Stimulated activated CD8-positive, alpha-beta memory T cell treated with anti-CD3 and anti-CD28 coated beads, Interleukin-4, amount 100 ng/mL, for 4 hours (primary cell): Measurements from ENCODE around the gene BGN.
A peak's percentile ranks its signal among the peaks of the same experiment; 100 is the strongest.

Experiments used
- DNase-seq, 2 donors: peaks; one replicate each; pipeline ENCODE4 v3.0.0-alpha.2; 2020; ENCODE audit warnings: low read depth in 2 of 2, low spot score in 1 of 2

BGN gene

DNA sequence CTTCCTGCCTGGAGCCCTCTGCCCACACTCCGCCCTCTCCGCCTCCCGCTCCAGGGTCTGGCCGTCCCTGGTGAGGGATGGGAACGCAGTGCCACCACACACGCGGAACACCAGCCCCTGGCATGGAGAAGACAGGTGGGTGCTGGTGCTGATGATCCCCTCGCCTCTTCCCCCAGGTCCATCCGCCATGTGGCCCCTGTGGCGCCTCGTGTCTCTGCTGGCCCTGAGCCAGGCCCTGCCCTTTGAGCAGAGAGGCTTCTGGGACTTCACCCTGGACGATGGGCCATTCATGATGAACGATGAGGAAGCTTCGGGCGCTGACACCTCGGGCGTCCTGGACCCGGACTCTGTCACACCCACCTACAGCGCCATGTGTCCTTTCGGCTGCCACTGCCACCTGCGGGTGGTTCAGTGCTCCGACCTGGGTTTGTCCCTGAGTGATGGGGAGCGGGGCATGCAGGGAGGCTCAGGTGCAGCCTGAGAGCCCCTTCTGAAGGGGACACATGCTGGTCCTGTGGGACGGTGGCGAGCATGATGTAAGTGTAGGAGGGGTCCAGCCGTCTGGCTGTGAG is 9.8 kb downstream of the BGN start:
- no peak for DNase-seq

GRCh38 chrX:153505361-153505760 is 10.6 kb downstream of the BGN start:
- DNase-seq: no peak

- DNase-seq: peak; percentile 58 to 69
Observed at GRCh38 chrX:153507484-153508178, 12.9 kb downstream of the BGN start.

DNA sequence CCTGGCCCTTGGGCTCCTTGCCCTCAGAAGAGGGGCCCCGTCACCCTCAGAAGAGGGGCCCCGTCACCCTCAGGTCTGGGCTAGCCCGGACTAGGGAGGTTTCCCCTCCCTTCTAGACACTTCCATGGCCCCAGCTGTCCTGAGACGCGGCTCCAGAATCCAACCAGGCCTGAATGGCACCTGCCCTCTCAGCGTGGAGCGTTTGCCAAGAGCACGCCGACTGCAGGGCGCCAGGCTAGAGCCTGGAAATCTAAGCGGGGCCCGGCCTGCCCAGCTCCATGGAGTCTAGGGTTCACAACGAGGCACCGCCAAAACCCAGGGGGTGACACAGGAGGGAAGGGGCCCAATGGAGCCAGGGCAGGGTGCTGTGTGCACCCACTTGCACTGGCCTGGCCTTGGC is 14.8 kb downstream of the BGN start:
- DNase-seq: no peak

GRCh38 chrX:153510383-153510782 is 15.6 kb downstream of the BGN start:
- DNase-seq: no peak

DNA sequence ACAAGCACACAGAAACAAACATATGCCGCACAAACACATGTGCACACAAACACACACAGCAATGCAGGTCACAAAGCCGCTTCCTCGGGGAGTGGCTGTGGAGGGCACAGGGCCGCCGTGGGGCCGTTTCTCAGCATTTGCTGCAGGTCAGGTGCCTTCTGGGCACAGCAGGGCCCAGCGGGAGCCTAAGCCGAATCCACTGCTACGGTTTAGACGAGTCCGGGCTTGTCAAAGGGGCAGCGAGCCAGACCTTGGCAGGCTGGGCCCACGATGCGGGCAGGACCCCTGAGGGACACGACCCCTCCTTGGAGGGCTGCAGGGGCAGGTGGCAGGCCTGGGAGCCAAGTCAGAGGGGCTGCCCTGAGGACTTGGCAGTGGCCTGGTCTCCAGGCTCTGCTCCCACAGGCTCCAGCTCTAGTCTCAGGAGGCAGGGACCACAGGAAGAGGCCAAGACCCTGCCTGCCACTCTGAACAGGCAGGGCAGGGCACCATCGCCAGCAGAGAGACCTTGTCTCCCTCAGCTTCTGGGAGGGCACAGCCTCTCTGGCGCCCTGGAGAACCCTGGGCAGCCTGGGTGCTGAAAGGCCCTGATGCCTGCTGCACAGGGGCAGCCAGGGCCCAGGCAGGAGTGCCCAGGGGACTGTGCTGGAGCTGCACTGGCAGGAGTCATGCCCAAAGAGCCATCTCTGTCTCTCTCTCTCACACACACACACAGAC is 17.2 kb downstream of the BGN start:
- no peak for DNase-seq

GRCh38 chrX:153512501-153512893 is 17.7 kb downstream of the BGN start:
- DNase-seq: no peak

GRCh38 chrX:153513265-153513664 is 18.5 kb downstream of the BGN start:
- no peak for DNase-seq

DNA sequence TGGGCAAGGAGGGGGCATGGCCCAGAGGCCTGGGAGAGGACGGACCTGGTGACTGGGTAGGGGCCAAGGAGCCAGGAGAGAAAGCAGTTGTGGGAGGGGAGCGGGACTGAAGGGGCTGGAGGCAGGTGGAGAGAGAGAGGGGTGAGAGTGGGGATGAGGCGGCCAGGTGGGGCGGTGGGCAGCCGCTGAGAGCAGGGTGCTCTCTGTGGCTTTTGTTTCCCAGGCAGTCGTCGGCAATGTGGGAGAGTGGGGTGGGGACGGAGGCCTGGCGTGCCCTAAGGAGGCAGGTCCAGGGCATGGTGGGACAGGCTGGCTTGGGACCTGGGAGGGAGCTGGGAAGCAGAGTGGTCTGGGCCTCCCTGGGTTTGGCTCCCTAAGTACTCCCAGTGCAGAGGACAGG is 19.5 kb downstream of the BGN start:
- DNase-seq: no peak

GRCh38 chrX:153515435-153515834 is 20.7 kb downstream of the BGN start:
- no peak for DNase-seq

DNA sequence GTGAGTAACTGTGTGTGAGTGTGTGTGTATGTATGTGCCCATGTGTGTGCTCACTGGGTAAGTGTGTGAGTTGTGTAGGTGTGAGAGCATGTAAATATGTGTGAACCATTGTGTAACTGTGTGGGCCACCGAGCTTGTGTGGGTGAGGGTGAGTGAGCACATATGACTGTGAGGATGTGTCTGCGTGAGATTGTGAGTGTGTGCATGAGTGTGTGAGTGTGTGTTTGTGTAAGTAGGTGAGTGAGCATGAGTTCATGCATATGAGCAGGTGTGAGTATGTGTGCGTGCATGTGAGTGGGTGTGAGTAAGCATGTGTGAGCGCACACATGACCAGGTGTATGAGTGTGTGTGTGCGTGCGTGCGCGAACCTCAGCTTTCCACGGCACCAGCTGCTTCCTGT is 21.3 kb downstream of the BGN start:
- DNase-seq: no peak

DNA sequence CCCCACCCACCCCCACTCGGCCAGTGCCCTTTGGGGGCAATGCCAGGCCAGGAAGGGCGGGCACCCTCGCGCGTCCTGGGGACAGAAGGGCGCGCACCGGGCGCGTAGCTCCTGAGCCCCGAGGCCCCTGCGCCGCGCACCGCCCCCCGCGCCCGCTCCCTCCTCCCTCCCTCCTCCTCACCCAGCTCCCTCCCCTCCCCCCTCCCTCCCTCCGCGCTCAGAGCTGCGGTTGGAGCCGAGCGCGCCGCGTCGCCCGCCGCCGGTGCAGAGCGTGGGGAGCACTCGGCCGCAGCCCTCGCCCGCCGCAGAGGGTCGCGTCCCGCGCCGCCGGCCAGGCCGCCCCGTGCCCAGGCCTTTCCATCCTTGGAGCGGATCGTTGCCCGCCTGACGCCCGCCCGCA is 22.6 kb downstream of the BGN start, which contains the start of gene ATP2B3:
Gene ATP2B3 (plus strand): TSS at position 220 of the 400 bp plus-strand sequence. CDS start 18,606 bp downstream, outside the sequence.
- no peak for DNase-seq

DNA sequence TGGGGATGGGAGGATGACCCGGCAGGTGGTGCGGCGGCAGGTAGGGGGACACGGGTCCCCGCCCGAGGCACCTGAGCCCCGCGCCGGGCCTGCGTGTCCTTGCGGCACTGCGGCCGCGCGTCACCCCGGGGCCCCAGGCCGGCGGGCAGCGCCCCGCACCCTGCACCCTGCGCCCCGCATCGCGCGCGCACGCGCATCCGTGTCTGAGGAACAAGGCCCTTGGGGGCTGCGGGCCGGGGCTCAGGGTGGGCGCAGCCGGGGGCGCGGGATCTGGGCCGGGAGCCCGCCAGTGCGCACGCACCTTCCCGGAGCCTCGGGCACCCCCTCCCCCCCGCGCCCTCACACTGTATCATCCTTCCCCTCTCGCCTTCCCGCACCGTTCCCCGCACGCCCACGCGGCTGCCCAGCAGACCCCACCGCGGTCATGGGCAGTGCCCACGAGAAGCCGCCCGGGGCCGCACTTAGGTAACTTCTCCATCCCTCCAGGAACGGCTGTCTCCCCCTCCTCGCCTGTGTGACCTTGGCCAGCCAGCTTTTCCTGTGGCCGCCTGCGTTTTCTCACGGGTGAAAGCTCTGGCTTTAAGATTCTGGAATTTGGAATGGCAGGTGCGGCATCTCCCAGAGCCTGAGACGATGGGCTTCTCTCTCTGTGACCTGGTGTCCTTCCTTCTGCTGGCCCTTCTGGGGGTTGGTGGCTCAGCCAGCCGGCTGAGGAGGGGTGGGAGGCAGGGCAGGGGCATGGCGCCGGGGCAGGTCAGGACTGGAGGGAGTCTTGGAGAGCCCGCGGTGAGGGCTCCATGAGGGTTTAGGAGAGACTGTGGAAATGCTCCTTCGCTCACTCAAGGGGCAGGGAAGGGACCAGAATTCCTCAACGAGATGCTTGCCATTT is 23.4 kb downstream of the BGN start:
- DNase-seq: no peak

DNA sequence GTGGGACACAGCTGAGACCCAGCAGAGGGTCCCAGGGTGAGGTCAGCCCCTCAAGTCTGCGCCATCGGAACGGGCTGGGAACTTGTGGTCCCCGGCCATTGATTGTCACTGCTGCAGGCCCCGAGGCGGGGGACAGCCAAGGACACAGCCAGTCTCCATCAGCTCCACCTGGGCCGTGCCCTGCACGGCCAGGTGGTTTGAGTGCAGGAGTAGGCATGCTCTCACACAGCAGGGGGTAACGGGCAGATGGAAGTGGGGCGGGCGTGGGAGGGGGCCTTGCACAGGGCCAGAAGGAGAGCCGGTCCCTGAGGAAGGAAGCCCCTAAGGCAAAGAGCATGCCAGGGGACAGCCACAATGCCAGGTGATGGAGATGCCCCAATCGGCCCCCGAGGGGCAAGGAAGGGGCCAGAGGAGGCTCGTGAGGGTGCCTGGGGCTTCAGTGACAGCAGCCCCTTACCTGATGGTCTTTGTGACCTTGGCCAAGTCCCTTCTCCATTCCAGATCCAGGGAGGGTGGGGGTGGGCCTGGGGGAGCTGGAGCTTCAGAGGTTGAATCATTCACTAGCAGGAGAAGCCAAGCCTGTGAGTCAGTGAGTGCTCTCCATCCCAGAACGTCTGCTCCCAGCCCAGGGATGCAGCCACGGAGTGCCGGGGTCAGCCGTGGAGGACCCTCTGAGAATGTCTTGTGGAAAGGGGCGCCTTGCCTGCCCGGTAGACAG is 24.9 kb downstream of the BGN start:
- no peak for DNase-seq

DNA sequence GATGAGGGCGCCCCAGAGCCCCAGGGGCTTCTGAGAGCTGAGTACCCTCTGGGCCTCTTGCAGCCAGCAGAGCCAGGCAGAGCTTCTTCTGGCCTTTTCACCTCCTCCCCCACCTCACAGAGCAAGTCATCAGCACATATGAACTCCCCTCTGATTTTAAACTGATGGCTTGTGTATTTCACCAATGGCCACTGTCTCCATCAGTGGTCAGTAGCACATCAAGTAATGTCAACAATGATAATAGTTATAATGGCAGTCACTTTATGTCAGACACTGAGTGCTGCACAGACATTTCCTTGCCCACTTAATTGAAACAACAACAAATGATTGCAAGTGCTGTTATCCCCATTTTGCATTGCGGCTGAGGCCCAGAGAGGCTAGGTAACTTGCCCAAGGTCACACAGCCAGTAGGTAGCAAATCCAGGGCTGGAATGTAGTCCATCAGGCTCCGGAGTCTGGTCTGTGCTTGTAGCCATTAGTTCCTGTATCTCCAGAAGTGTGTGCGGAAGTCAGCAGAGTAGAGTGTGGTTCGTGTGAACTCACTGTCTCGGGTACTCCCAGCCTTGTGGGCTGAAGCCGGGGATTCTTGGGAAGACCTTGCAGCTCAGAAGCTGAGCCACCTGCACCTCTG is 25.6 kb downstream of the BGN start:
- no peak for DNase-seq

GRCh38 chrX:153521034-153521433 is 26.3 kb downstream of the BGN start:
- no peak for DNase-seq

- DNase-seq: no peak
Observed at GRCh38 chrX:153522259-153522658, 27.5 kb downstream of the BGN start.

GRCh38 chrX:153523269-153523668 is 28.5 kb downstream of the BGN start:
- DNase-seq: no peak

DNA sequence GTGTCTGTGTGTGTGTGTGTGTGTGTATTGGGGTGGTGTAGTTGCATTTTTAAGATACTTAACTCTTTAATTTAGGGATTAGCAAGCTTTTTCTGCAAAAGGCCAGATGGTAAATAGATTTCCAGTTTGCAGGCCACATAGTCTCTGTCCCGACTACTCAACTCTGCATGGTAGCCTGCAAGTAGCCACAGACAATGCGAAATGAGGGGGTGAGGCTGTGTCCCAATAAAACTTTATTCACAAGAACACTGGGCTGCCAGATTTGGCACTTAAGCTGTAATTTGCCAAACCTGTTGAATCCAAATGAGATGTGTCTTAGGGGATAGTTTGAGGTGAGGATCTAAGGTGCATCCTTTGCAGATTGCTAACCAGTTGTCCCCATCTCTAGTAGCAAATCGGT is 29.5 kb downstream of the BGN start:
- DNase-seq: no peak

- no peak for DNase-seq
Observed at GRCh38 chrX:153525451-153525850, 30.7 kb downstream of the BGN start.
